GM12878 (cell line): Measurements from ENCODE around the gene PABPN1.

Experiments used
- CBX3 ChIP-seq: fragments of 200-600 bp; sonication (generic); IDR thresholded peaks from 2 replicates; pipeline ENCODE4 v1.6.1; 2016; ENCODE audit warnings: low read depth, borderline replicate concordance
- MTA2 ChIP-seq: fragments of 450-650 bp; IDR thresholded peaks from 2 replicates; pipeline ENCODE4 v1.6.1; 2016; ENCODE audit warnings: low read depth, mild to moderate bottlenecking, moderate library complexity
- POLR2A ChIP-seq: IDR thresholded peaks from 2 replicates; pipeline ENCODE4 v1.6.1; 2011; ENCODE audit warnings: low read depth, mild to moderate bottlenecking, low read length
- SP1 ChIP-seq: IDR thresholded peaks from one replicate; pipeline ENCODE4 v1.6.1; 2011; ENCODE audit warnings: low read depth, low read length
- SRF ChIP-seq, 2 experiments: IDR thresholded peaks; 2 replicates each; pipeline ENCODE4 v1.6.1; 2011; ENCODE audit warnings: low read depth in 2 of 2, low read length in 2 of 2, mild to moderate bottlenecking in 1 of 2, moderate library complexity in 1 of 2
- TARDBP ChIP-seq: IDR thresholded peaks from 2 replicates; pipeline ENCODE4 v1.6.1; 2016; ENCODE audit warnings: borderline replicate concordance
- YBX1 ChIP-seq: fragments of 450-650 bp; IDR thresholded peaks from 2 replicates; pipeline ENCODE4 v1.6.1; 2016; ENCODE audit warnings: antibody characterized with exemption
- TF ChIP-seq, protein P1 (sequence below): fragments of 450-650 bp; IDR thresholded peaks from 2 replicates; pipeline ENCODE4 v1.6.1; 2016; ENCODE audit warnings: mild to moderate bottlenecking, moderate library complexity, borderline replicate concordance
- TF ChIP-seq, protein P2 (sequence below), 3 experiments: IDR thresholded peaks in 2 of 3; conservative IDR thresholded peaks in 1 of 3; 2 replicates each; pipeline ENCODE4 v1.5.1; 2011; ENCODE audit warnings: low read depth in 3 of 3, low read length in 3 of 3, mild to moderate bottlenecking in 3 of 3, control low read depth in 2 of 3, moderate library complexity in 2 of 3, inconsistent platforms in 1 of 3, mixed read lengths in 1 of 3; ENCODE audit not compliant: control insufficient read depth in 2 of 3, insufficient read depth in 1 of 3; ENCODE audit errors: extremely low read depth in 1 of 3

DNA sequence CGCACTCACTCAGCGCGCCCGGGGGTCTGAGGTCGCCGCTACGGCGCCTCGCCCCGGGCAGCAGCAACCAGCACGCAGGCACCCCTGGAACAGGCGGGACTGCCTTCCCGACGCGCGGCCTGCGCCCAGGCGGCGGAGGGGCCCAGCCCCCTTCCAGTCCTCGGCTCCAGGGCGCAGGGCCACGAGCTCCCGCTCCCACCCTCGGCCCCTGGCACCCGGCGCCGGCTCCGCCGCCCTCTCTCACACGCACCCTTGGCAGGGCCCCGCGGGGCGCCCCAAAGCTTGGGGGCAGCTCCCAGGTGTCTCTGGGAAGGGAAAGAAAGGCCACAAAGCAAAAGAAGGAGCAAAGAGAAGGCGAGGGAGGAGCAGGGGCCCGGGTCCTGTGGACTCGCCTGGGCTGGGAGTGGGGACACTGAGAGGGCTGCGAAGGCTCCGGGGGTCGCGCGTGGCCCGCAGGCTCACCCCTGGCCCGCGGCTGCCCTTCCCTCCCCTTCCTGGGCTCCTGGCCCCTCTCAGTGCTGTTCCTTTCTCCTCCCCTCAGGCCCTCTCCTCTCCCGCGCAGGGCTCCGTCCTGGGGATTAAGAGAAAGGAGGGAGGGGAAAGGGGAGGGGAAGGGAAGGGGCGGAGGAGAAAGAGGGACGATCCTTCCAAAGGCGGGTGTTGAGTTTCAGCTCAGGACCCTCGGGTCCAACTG lies 44.6 kb downstream of the PABPN1 start:
- TF ChIP-seq POLR2A: no peak
- no peak for TF ChIP-seq SP1
- TF ChIP-seq MTA2: no peak
- no peak for TF ChIP-seq CBX3
- no peak for TF ChIP-seq YBX1
- no peak for TF ChIP-seq SRF (IDR thresholded peaks at IDR 0.05; ENCODE audit: low read depth in 2 of 2, low read length in 2 of 2)
- no peak for TF ChIP-seq TARDBP
- TF ChIP-seq, protein P1, sequence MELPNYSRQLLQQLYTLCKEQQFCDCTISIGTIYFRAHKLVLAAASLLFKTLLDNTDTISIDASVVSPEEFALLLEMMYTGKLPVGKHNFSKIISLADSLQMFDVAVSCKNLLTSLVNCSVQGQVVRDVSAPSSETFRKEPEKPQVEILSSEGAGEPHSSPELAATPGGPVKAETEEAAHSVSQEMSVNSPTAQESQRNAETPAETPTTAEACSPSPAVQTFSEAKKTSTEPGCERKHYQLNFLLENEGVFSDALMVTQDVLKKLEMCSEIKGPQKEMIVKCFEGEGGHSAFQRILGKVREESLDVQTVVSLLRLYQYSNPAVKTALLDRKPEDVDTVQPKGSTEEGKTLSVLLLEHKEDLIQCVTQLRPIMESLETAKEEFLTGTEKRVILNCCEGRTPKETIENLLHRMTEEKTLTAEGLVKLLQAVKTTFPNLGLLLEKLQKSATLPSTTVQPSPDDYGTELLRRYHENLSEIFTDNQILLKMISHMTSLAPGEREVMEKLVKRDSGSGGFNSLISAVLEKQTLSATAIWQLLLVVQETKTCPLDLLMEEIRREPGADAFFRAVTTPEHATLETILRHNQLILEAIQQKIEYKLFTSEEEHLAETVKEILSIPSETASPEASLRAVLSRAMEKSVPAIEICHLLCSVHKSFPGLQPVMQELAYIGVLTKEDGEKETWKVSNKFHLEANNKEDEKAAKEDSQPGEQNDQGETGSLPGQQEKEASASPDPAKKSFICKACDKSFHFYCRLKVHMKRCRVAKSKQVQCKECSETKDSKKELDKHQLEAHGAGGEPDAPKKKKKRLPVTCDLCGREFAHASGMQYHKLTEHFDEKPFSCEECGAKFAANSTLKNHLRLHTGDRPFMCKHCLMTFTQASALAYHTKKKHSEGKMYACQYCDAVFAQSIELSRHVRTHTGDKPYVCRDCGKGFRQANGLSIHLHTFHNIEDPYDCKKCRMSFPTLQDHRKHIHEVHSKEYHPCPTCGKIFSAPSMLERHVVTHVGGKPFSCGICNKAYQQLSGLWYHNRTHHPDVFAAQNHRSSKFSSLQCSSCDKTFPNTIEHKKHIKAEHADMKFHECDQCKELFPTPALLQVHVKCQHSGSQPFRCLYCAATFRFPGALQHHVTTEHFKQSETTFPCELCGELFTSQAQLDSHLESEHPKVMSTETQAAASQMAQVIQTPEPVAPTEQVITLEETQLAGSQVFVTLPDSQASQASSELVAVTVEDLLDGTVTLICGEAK: no peak
- TF ChIP-seq, protein P2, sequence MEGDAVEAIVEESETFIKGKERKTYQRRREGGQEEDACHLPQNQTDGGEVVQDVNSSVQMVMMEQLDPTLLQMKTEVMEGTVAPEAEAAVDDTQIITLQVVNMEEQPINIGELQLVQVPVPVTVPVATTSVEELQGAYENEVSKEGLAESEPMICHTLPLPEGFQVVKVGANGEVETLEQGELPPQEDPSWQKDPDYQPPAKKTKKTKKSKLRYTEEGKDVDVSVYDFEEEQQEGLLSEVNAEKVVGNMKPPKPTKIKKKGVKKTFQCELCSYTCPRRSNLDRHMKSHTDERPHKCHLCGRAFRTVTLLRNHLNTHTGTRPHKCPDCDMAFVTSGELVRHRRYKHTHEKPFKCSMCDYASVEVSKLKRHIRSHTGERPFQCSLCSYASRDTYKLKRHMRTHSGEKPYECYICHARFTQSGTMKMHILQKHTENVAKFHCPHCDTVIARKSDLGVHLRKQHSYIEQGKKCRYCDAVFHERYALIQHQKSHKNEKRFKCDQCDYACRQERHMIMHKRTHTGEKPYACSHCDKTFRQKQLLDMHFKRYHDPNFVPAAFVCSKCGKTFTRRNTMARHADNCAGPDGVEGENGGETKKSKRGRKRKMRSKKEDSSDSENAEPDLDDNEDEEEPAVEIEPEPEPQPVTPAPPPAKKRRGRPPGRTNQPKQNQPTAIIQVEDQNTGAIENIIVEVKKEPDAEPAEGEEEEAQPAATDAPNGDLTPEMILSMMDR (IDR thresholded peaks at IDR 0.05 in 2 of 3, conservative IDR thresholded peaks at IDR 0.05 in 1 of 3; ENCODE audit: control insufficient read depth in 2 of 3, extremely low read depth in 1 of 3, insufficient read depth in 1 of 3, low read depth in 3 of 3, low read length in 3 of 3): no peak
